Activated CD4-positive, alpha-beta memory T cell treated with anti-CD3 and anti-CD28 coated beads for 36 hours (primary cell): Measurements from ENCODE around the gene CCL18. TPM values are rescaled to one million over a fixed set of nuclear protein-coding genes. Genes with fewer than 3 reads are reported as not detected.
A peak's percentile ranks its signal among the peaks of the same experiment; 100 is the strongest.
"Not testable (repeated sequence)": the region's sequence is repeated elsewhere in the genome, so short reads cannot be mapped to it uniquely, and the experiment has no call there.

ENCODE experiments used
- CTCF ChIA-PET: fragments of 350-600 bp; sonication (Branson Sonifier 250); formaldehyde crosslinking; loops from one replicate; lab custom pipeline; 2021; ENCODE audit warnings: antibody characterized with exemption, inconsistent platforms; lab: Charles Lee
- POLR2A ChIA-PET: fragments of 350-600 bp; sonication (Branson Sonifier 250); formaldehyde crosslinking; loops from one replicate; lab custom pipeline; 2021; ENCODE audit warnings: antibody characterized with exemption; lab: Charles Lee
- DNase-seq: peaks from one replicate; pipeline ENCODE4 v3.0.0-alpha.2; 2020
- H3K27ac Mint-ChIP-seq: one replicate; pipeline ENCODE4 v1.8.0; 2021; ENCODE audit warnings: mixed read lengths
- H3K27me3 Mint-ChIP-seq: one replicate; pipeline ENCODE4 v1.8.0; 2021; ENCODE audit warnings: mixed read lengths
- H3K36me3 Mint-ChIP-seq: one replicate; pipeline ENCODE4 v1.8.0; 2021; ENCODE audit warnings: mixed read lengths
- H3K4me1 Mint-ChIP-seq: one replicate; pipeline ENCODE4 v1.8.0; 2021; ENCODE audit warnings: low read depth, mixed read lengths
- H3K4me3 Mint-ChIP-seq: one replicate; pipeline ENCODE4 v1.8.0; 2021; ENCODE audit warnings: mild to moderate bottlenecking, mixed read lengths
- H3K9me3 Mint-ChIP-seq: one replicate; pipeline ENCODE4 v1.8.0; 2021; ENCODE audit warnings: mixed read lengths
- intact Hi-C: fragments of 100-400 bp; cut with micrococcal nuclease; formaldehyde crosslinking; loops from one replicate; pipeline ENCODE4 v1.15.1; 2023
- total RNA-seq, 2 experiments: library from RNA; stranded (reverse); gene quantifications; one replicate each; pipeline ENCODE4 v1.2.3, GENCODE V29; 2021

Gene CCL18
- total RNA-seq, 2 experiments from 2014 or later, result 0.52 TPM; not detected in 1

DNA sequence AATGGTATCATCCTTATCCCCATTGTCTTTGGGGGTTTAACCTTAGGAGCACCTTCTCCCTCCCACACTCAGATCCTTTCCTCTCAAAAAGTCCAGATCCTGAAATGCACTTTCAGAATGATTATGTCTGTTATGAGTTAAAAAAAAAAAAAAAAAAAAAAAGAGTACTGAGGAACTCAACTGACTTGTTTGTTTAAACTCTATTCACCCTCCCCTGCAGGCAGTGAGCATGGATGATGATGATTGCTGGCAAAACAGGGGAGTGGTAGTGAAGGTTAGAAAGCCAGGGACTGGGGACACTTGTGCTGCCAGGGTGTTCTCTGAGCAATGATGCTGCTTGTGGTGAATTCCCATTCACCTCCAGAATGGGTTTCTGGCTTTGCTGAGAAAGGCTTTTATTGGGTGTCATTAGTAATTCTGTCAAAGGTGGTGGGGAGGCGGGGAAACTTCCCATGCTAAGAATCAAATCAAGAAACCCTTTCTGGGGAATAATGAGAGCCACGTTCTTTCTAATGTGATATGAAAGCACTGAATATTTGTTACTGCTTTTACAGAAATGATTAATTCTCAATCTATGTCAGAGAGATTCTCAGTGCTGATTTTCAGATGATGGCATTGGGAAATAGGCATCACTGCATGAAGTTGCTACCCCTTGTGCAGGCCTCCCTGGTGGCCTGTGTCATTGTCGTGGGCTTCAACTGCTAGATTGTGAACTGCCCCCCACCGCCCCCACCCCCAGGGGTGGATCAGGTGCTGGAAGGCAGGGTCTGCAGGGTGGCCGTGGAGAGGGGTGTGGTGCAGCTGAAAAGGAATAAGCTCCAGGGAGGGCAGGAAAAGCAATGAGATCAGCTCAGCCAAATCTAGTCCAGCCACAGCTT is 53.7 kb downstream of the CCL18 start:
- intact Hi-C loops, result loop anchor here (1.0 to 10.0 kb wide), 5 partner anchors 15 to 67 kb away; partner anchors contain the start of gene CCL3
- no peaks in the 10 kb centered on the region for H3K36me3 Mint-ChIP-seq

DNA sequence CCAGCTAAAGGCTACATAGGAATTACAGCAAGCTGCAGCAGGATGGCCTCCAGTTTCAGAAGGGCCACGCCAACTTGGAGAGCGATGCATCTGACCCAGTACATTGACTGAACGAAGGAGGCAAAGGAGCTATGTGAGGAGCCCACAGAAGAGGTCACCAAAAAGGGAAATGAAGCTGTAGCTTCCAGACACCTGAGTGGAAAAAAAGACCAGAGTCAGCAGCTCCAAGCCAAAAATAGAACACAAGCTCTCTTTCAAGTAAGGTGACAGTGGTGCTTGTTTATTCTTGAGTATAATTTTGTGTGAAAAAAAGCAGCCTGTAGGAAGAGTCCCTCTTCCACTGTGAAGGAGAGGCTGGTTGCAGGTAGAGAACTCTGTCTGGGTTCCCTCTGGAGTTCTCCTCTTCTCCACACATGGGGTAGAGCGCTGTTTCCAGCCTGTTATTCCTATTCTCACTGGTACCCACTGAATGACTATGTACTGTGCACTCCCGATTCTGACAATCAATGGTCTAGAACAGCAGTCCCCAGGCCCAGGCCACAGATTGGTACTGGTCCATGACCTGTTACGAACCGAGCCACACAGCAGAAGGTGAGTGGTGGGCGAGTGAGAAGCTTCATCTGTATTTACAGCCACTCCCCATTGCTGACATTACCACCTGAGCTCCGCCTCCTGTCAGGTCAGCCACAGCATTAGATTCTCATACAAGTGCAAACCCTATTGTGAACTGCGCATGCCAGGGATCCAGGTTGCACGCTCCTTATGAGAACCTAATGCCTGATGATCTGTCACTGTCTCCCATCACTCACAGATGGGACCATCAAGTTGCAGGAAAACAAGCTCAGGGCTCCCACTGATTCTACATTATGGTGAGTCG is 54.6 kb downstream of the CCL18 start:
- ChIA-PET CTCF (interaction anchor here (0.7 to 4.9 kb wide), 11 partner anchors 24 to 149 kb away, joined by 3 to 68 read pairs (median 6); partner anchors contain the start of gene CCL3), POLR2A (interaction anchor here (0.9 to 3.4 kb wide), 6 partner anchors 19 to 46 kb away, joined by 3 to 34 read pairs (median 4); partner anchors contain the start of gene CCL3)
- Mint-ChIP-seq H3K4me1 (peaks cover 35% of the 10 kb centered on the region), H3K4me3 (no peak overlapping the region), H3K27me3 (peaks cover 31% of the 10 kb centered on the region), H3K36me3 (no peaks in the 10 kb centered on the region), H3K9me3 (peaks cover 6% of the 10 kb centered on the region), H3K27ac (peak overlapping the region; percentile 14)
- intact Hi-C loops, result loop anchor here (1.0 to 10.0 kb wide), 5 partner anchors 14 to 66 kb away; partner anchors contain the start of gene CCL3
- no peak for DNase-seq

More for the DNA sequence above, 53.7 kb downstream of the CCL18 start:
- Mint-ChIP-seq H3K27me3 (peaks cover 27% of the 10 kb centered on the region), H3K4me1 (peaks cover 35% of the 10 kb centered on the region), H3K9me3 (peaks cover 7% of the 10 kb centered on the region), H3K27ac (peak overlapping the region; percentile 40), H3K4me3 (no peak overlapping the region)
- ChIA-PET CTCF (interaction anchor here (0.6 to 4.9 kb wide), 14 partner anchors 10 to 289 kb away, joined by 3 to 68 read pairs (median 5); partner anchors contain the start of gene CCL3), POLR2A (interaction anchor here (0.9 to 3.4 kb wide), 6 partner anchors 18 to 45 kb away, joined by 3 to 34 read pairs (median 6); partner anchors contain the start of gene CCL3)
- DNase-seq, result peak; percentile 80

DNA sequence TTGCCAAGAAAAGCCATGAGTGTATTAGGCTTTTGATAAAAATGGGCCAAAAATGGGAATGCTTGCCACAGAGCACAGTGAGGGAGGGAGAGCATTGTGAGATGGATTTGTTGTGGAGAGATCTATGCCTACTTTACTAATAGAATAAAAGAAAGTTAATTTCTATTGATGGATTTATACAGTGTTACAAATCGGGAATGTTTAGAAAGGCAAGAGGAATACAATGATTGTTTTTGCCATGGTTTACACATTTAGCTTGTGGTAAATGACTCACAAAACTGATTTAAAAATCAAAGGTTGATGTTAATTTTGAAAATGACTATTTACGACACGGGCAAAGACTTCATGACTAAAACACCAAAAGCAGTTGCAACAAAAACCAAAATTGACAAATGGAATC is 56.1 kb downstream of the CCL18 start:
- Mint-ChIP-seq H3K4me1 (peaks cover 35% of the 10 kb centered on the region), H3K4me3 (no peak overlapping the region), H3K27ac (peak overlapping the region; percentile 2), H3K27me3 (peaks cover 26% of the 10 kb centered on the region), H3K36me3 (no peaks in the 10 kb centered on the region), H3K9me3 (peaks cover 10% of the 10 kb centered on the region)
- ChIA-PET POLR2A (interaction anchor here (1.0 to 3.4 kb wide), 2 partner anchors 29 to 31 kb away, joined by 3 to 34 read pairs; partner anchors contain the start of gene CCL3), CTCF (interaction anchor here (0.8 to 4.9 kb wide), 5 partner anchors 27 to 47 kb away, joined by 3 to 68 read pairs (median 6); partner anchors contain the start of gene CCL3)
- intact Hi-C loops, result no loop called here
- no peak for DNase-seq

GRCh38 chr17:36121099-36121498 is 57.0 kb downstream of the CCL18 start:
- DNase-seq, H3K36me3 Mint-ChIP-seq, intact Hi-C loops, H3K27ac Mint-ChIP-seq, H3K4me3 Mint-ChIP-seq: not testable (repeated sequence)
- ChIA-PET POLR2A (interaction anchor here (1.0 to 3.4 kb wide), 2 partner anchors 28 to 31 kb away, joined by 3 to 34 read pairs; partner anchors contain the start of gene CCL3), CTCF (interaction anchor here (0.8 to 4.9 kb wide), 3 partner anchors 27 to 48 kb away, joined by 3 to 68 read pairs (median 8); partner anchors contain the start of gene CCL3)
- peaks cover 18% of the 10 kb centered on the region for H3K9me3 Mint-ChIP-seq
- H3K4me1 Mint-ChIP-seq, result peaks cover 35% of the 10 kb centered on the region
- peaks cover 26% of the 10 kb centered on the region for H3K27me3 Mint-ChIP-seq

Other genes with a start within 250 kb of the CCL18 start
- gene HEATR9, start 195.4 kb upstream of the CCL18 start, total RNA-seq, result under 1 TPM; 0.24 to 0.27 TPM
- gene CCL5, start 183.9 kb upstream of the CCL18 start, total RNA-seq, result 100 to 1,000 TPM; 120 to 133 TPM
- 10 to 100 TPM; 10.4 to 10.6 TPM for gene RDM1, start 133.5 kb upstream of the CCL18 start, total RNA-seq
- not detected for gene LYZL6, start 120.6 kb upstream of the CCL18 start, total RNA-seq
- not detected for gene CCL16, start 82.8 kb upstream of the CCL18 start, total RNA-seq
- gene CCL14, start 77.5 kb upstream of the CCL18 start, total RNA-seq, result not detected
- gene CCL15, start 62.7 kb upstream of the CCL18 start, total RNA-seq, result not detected
- not detected for gene CCL23, start 46.3 kb upstream of the CCL18 start, total RNA-seq
- gene CCL3, start 25.9 kb downstream of the CCL18 start, total RNA-seq, result 100 to 1,000 TPM; 981 to 989 TPM
- gene CCL4, start 39.6 kb downstream of the CCL18 start, total RNA-seq, result 100 to 1,000 TPM; 917 to 966 TPM
- gene TBC1D3B, start 112.4 kb downstream of the CCL18 start, total RNA-seq, result 1 to 10 TPM; 5.6 to 8.1 TPM
- gene CCL3L1, start 132.5 kb downstream of the CCL18 start, total RNA-seq, result 10 to 100 TPM; 23.8 to 24.5 TPM
- 10 to 100 TPM; 48.9 to 58.6 TPM for gene CCL4L2, start 146.8 kb downstream of the CCL18 start, total RNA-seq
- gene TBC1D3I, start 200.3 kb downstream of the CCL18 start, total RNA-seq, result under 1 TPM in 1 of 2 experiments, not detected in 1; 0.14 TPM